ENCODE results near the gene ZNF613. TPM values are rescaled to one million over a fixed set of nuclear protein-coding genes. Genes with fewer than 3 reads are reported as not detected.
"Not testable (repeated sequence)": the region's sequence is repeated elsewhere in the genome, so short reads cannot be mapped to it uniquely, and the experiment has no call there.

Gene ZNF613
- total and polyA plus RNA-seq, 2 donors = 4.3 to 11.3 TPM

- H3K27ac ChIP-seq (ENCODE audit: low read depth); H3K4me1 ChIP-seq (ENCODE audit: insufficient read depth): not testable (repeated sequence)
Observed at GRCh38 chr19:51960621-51961233, 33.5 kb downstream of the ZNF613 start.

DNA sequence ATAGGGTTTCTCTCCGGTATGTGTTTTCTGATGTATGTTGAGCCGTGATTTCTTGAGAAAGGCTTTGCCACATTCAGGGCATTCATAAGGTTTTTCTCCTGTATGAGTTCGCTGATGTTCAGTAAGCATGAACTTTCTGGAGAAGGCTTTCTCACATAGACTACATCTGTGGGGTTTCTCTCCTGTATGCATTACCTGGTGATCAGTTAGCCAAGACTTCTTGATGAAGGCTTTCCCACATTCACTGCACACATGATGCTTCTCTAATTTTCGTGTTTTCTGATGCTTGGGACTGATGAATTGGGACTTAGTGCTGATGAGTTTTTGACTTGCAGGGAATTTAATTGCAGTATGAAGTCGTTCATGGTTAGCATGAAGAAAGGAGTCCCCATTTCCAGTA is 38.3 kb downstream of the ZNF613 start:
- 98% methylated on average over 5 of the region's 5 CpGs for WGBS
- H3K4me3 ChIP-seq (ENCODE audit: low read depth, low read length) = no peak overlapping the region
- no peak for DNase-seq (ENCODE audit: extremely low spot score)
- H3K36me3 ChIP-seq (ENCODE audit: insufficient read depth) = peaks cover 22% of the 10 kb centered on the region
- no peaks in the 10 kb centered on the region for H3K4me1 ChIP-seq (ENCODE audit: insufficient read depth)
- H3K27ac ChIP-seq (ENCODE audit: low read depth) = no peak overlapping the region

More at GRCh38 chr19:51960621-51961233, 33.5 kb downstream of the ZNF613 start:
- 11% methylated on average over 7 of the region's 7 CpGs for WGBS
- not testable (repeated sequence) for H3K4me3 ChIP-seq (ENCODE audit: low read depth, low read length); DNase-seq (ENCODE audit: extremely low spot score); H3K36me3 ChIP-seq (ENCODE audit: insufficient read depth)

GRCh38 chr19:51970718-51971117 is 43.4 kb downstream of the ZNF613 start:
- no peaks in the 10 kb centered on the region for H3K4me1 ChIP-seq (ENCODE audit: insufficient read depth)
- no peak overlapping the region for H3K4me3 ChIP-seq (ENCODE audit: low read depth, low read length)
- peaks cover 35% of the 10 kb centered on the region for H3K36me3 ChIP-seq (ENCODE audit: insufficient read depth)
- H3K27ac ChIP-seq (ENCODE audit: low read depth) = no peak overlapping the region
- 100% methylated on average over 1 of the region's 1 CpG for WGBS
- no peak for DNase-seq (ENCODE audit: extremely low spot score)

DNA sequence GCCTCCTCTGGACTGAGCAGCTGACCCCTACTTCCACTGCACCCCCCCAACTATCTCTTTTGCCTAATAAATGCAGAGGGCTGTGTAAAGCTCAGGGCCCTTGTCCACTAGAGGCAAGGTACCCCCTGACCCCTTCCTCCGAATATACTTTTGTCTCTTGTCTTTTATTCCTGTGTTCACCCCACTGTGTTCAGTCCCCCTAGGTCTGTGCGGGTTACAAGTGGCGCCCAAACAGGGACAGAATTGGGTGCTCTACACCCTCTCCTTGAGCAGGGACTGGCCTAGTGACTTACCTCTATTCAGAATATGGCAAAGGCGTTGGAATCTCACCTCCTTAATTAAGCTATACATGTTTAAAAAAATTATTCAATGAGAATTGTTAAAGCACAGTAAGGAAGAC is 44.4 kb downstream of the ZNF613 start:
- H3K27ac ChIP-seq (ENCODE audit: low read depth) = no peak overlapping the region
- WGBS = 99% methylated on average over 4 of the region's 4 CpGs
- H3K36me3 ChIP-seq (ENCODE audit: insufficient read depth) = peaks cover 31% of the 10 kb centered on the region
- H3K4me1 ChIP-seq (ENCODE audit: insufficient read depth) = no peaks in the 10 kb centered on the region
- DNase-seq (ENCODE audit: extremely low spot score) = no peak
- H3K4me3 ChIP-seq (ENCODE audit: low read depth, low read length) = no peak overlapping the region

DNA sequence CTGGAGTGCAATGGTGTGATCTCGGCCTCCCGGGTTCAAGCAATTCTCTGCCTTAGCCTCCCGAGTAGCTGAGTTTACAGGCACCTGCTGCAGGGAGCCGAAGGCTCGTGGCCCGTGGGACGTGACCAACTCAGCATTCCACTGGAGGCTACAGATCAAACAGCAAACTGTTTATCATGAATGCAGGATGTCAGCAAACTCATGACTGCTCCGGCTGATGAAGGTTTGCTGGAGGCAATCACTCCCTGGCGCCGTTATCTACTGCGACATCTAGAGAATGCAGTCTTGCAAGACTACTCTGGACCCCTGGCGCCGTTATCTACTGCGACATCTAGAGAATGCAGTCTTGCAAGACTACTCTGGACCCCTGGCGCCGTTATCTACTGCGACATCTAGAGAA is 48.5 kb downstream of the ZNF613 start:
- not testable (repeated sequence) for H3K4me3 ChIP-seq (ENCODE audit: low read depth, low read length); H3K4me1 ChIP-seq (ENCODE audit: insufficient read depth); DNase-seq (ENCODE audit: extremely low spot score); H3K27ac ChIP-seq (ENCODE audit: low read depth)
- H3K36me3 ChIP-seq (ENCODE audit: insufficient read depth) = peaks cover 22% of the 10 kb centered on the region
- 96% methylated on average over 16 of the region's 17 CpGs for WGBS

DNA sequence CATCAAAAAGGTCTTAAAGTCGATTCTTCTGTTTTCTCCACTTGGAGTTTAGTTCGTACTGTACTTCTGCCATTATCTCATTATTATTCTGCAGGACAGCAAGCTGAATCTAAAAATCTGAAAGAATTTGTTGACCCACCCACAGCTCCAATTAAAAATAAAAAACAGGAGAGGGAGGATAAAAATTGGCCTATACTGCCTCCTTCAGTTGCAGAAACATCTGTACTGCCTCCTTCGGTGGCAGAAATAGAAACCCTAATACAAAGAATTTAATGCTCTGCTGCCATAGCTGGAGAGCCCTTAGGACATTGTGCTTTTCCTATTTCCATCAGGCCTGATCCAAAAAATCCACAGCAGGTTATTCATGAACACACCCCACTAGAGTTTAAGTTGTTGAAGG is 49.6 kb downstream of the ZNF613 start:
- DNase-seq (ENCODE audit: extremely low spot score) = no peak
- Histone ChIP-seq H3K27ac (ENCODE audit: low read depth) (no peak overlapping the region), H3K4me3 (ENCODE audit: low read depth, low read length) (no peak overlapping the region), H3K36me3 (ENCODE audit: insufficient read depth) (peaks cover 16% of the 10 kb centered on the region), H3K4me1 (ENCODE audit: insufficient read depth) (no peaks in the 10 kb centered on the region)
- WGBS = 89% methylated on average over 3 of the region's 3 CpGs

DNA sequence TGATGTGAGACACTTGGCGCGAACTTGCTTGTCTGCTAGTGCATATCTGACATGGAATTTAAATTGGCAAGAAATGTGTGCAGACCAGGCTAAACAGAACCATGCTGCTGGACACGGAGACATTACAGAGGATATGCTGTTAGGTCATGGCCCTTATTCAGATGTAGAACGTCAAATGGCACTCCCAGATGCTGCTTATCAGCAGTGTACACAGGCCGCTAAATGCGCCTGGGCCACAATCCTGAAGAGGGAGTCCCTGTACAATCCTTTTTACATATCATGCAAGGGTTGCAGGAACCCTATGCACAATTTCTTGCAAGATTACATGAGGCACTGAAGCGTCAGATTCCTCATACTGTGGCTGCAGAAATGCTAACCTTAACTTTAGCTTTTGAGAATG is 50.1 kb downstream of the ZNF613 start:
- no peak for DNase-seq (ENCODE audit: extremely low spot score)
- no peaks in the 10 kb centered on the region for H3K4me1 ChIP-seq (ENCODE audit: insufficient read depth)
- 77% methylated on average over 7 of the region's 7 CpGs for WGBS
- H3K4me3 ChIP-seq (ENCODE audit: low read depth, low read length) = no peak overlapping the region
- peaks cover 15% of the 10 kb centered on the region for H3K36me3 ChIP-seq (ENCODE audit: insufficient read depth)
- H3K27ac ChIP-seq (ENCODE audit: low read depth) = no peak overlapping the region

DNA sequence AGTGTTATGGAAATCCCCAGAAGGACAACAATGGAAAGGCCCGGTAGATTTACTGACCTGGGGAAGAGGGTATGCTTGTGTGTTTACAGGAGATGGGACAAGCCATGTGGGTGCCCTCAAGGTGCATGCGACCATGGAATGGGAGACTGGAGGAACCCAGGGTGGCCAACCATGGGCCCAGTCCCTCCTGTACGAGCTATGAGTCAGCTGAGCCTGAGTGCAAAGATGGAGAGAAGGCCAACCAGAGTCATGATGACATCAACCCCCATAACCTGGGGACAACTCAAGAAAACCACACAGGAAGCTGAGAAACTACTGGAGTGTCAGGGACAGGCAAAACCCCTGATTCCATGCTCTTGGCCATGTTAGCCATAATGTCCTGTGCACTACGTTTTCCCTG is 51.6 kb downstream of the ZNF613 start:
- H3K4me1 ChIP-seq (ENCODE audit: insufficient read depth) = no peaks in the 10 kb centered on the region
- no peak overlapping the region for H3K4me3 ChIP-seq (ENCODE audit: low read depth, low read length)
- WGBS = 96% methylated on average over 4 of the region's 4 CpGs
- no peak for DNase-seq (ENCODE audit: extremely low spot score)
- no peak overlapping the region for H3K27ac ChIP-seq (ENCODE audit: low read depth)
- peaks cover 15% of the 10 kb centered on the region for H3K36me3 ChIP-seq (ENCODE audit: insufficient read depth)

- DNase-seq (ENCODE audit: extremely low spot score) = no peak
- no peaks in the 10 kb centered on the region for H3K4me1 ChIP-seq (ENCODE audit: insufficient read depth)
- WGBS = 97% methylated on average over 6 of the region's 6 CpGs
- no peak overlapping the region for H3K4me3 ChIP-seq (ENCODE audit: low read depth, low read length)
- no peak overlapping the region for H3K27ac ChIP-seq (ENCODE audit: low read depth)
- peaks cover 8% of the 10 kb centered on the region for H3K36me3 ChIP-seq (ENCODE audit: insufficient read depth)
Observed at GRCh38 chr19:51980116-51980736, 53.0 kb downstream of the ZNF613 start.

DNA sequence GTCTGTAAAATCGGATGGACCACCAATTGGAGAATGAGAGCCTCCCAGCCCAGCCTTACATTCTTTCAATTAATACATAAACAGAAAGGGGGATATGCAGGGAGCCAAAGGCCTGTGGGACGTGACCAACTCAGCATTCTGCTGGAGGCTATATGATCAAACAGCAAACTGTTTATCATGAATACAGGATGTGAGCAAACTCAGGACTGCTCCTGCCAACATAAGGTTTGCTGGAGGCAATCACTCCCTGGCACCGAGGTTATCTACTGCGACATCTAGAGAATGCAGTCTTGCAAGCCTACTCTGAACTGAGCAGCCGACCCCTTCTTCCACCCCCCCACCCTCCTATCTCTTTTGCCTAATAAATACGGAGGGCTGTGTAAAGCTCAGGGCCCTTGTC is 53.7 kb downstream of the ZNF613 start:
- WGBS = 92% methylated on average over 6 of the region's 6 CpGs
- not testable (repeated sequence) for H3K4me1 ChIP-seq (ENCODE audit: insufficient read depth); H3K27ac ChIP-seq (ENCODE audit: low read depth); H3K36me3 ChIP-seq (ENCODE audit: insufficient read depth); DNase-seq (ENCODE audit: extremely low spot score); H3K4me3 ChIP-seq (ENCODE audit: low read depth, low read length)

DNA sequence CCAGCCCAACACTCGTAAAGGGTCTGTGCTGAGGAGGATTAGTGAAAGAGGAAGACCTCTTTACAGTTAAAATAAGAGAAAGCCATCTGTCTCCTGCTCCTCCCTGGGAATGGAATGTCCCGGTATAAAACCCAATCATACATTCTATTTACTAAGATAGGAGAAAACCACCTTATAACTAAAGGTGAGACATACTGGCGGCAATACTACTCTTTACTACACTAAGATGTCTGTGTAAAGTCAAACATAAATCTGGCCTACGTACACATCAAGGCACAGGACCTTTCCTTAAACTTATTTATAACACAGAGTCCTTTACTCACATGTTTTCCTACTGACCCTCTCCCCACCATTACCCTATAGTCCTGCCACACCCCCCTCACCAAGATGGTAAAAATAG is 56.1 kb downstream of the ZNF613 start:
- Histone ChIP-seq H3K36me3 (ENCODE audit: insufficient read depth) (peaks cover 8% of the 10 kb centered on the region), H3K27ac (ENCODE audit: low read depth) (no peak overlapping the region)
- WGBS = 93% methylated on average over 4 of the region's 4 CpGs

DNA sequence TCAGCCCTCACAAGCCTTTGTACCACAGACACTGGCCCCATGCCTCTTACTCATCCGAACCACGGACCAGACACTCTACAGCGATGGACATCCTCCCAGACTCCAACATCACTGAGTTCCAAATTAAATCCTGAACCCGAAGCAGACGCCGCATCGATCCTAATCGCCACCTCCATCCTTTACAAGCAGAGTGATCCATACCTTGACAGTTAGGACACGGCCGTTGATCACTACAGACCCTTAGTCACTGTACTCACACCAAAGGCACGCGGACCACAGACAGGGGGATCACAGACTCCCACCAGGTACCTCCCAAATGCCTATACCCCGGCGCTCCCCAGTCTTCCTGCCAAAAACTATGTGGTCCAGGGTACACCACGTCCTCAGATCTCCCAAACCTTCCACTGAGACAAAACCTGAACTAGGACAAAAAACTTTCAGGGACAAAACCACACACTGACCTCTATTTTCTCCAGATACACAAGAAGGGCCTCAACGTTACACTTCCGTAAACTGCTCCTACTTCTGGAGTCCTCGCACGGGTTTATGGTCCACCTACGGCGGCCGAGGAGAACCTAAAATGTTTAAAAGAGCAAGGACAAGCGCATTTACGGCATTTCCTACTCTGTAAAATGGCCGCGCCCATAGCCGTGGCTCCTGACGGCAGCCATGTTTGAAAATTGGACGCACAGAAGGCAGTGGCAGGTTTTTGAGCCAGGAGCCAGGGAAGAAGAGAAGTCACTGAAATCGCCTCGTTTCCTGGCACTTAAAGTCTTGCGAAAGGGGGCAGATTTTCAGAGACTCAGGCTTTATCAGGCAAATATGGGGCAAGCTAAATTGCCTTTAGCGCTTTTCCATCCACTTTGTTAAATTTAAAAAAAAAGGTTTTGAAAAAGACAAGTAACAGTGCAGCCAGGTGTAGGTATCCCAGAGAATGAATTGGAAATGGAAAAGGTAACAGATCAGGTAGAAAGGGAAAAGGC is 59.3 kb downstream of the ZNF613 start, which contains the start of gene ZNF350:
TSS of gene ZNF350 (minus strand) at position 532 of the 983 bp plus-strand sequence. CDS start 12,480 bp downstream, outside the sequence.
- Histone ChIP-seq H3K4me3 (ENCODE audit: low read depth, low read length) (peak within 1 kb of the TSS; percentile 85), H3K4me1 (ENCODE audit: insufficient read depth) (no peaks in the 10 kb centered on the region), H3K27ac (ENCODE audit: low read depth) (no peak within 1 kb of the TSS), H3K36me3 (ENCODE audit: insufficient read depth) (peaks cover 3% of the 10 kb centered on the region)
- DNase-seq (ENCODE audit: extremely low spot score) = peak; percentile 92
- WGBS = 3% methylated on average over 33 of the region's 33 CpGs

More for the DNA sequence above, 56.1 kb downstream of the ZNF613 start:
- H3K4me1 ChIP-seq (ENCODE audit: insufficient read depth) = no peaks in the 10 kb centered on the region
- H3K4me3 ChIP-seq (ENCODE audit: low read depth, low read length) = no peak overlapping the region
- no peak for DNase-seq (ENCODE audit: extremely low spot score)

DNA sequence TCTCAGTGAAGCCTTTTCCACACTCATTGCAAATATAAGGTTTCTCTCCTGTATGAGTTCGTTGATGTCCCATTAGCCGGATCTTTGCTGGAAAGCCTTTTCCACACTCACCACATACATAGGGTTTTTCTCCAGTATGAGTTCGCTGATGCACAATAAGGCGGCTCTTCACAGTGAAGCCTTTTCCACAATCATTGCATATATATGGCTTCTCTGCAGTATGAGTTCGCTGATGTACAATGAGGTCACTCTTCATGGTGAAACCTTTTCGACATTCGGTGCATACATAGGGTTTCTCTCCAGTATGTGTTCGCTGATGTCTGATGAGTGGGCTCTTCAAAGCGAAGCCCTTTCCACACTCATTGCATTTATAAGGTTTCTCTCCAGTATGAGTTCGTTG is 66.2 kb downstream of the ZNF613 start:
- Histone ChIP-seq H3K4me1 (ENCODE audit: insufficient read depth) (no peaks in the 10 kb centered on the region), H3K36me3 (ENCODE audit: insufficient read depth) (peaks cover 18% of the 10 kb centered on the region), H3K4me3 (ENCODE audit: low read depth, low read length) (no peak overlapping the region), H3K27ac (ENCODE audit: low read depth) (no peak overlapping the region)
- no peak for DNase-seq (ENCODE audit: extremely low spot score)
- 98% methylated on average over 10 of the region's 10 CpGs for WGBS
